Panc1 (cell line): ENCODE measurements around the gene FETUB. TPM values are rescaled to one million over a fixed set of nuclear protein-coding genes. Genes with fewer than 3 reads are reported as not detected.

Experiments used
- ATAC-seq: fragments of 200-7000 bp; cut with Tn5 transposase; 2 replicates; pipeline ENCODE4 v1.9.1; 2020; ENCODE audit warnings: mild to moderate bottlenecking, moderate library complexity
- BruUV-seq: library from RNA; stranded (reverse); fragments of 400-500 nt; replicated peaks from 2 replicates; lab custom pipeline; 2021; lab: Mats Ljungman, UMichigan
- CTCF ChIA-PET: fragments of 300-600 bp; sonication (Branson Sonifier 250); formaldehyde crosslinking; loops from one replicate; lab custom pipeline; 2022; ENCODE audit warnings: antibody characterized with exemption; lab: Charles Lee
- POLR2A ChIA-PET: fragments of 300-600 bp; sonication (Branson Sonifier 250); formaldehyde crosslinking; loops from one replicate; lab custom pipeline; 2022; ENCODE audit warnings: antibody characterized with exemption; lab: Charles Lee
- DNase-seq: peaks from one replicate; pipeline ENCODE4 v3.0.0-alpha.2; 2010; ENCODE audit warnings: low read depth, low spot score
- H3K27ac ChIP-seq: 2 replicates; pipeline ENCODE4 v1.5.1; 2011; ENCODE audit warnings: mild to moderate bottlenecking, low read length, inconsistent platforms
- H3K27me3 ChIP-seq: fragments of 200-500 bp; sonication (Bioruptor generic); 2 replicates; pipeline ENCODE4 v1.6.0; 2014; ENCODE audit warnings: low read length, inconsistent platforms; ENCODE audit not compliant: control insufficient read depth, insufficient read depth
- H3K36me3 ChIP-seq: fragments of 200-500 bp; sonication (Bioruptor generic); 2 replicates; pipeline ENCODE4 v1.5.1; 2014; ENCODE audit warnings: inconsistent platforms, mild to moderate bottlenecking, low read length, moderate library complexity; ENCODE audit not compliant: control insufficient read depth, insufficient read depth
- H3K4me1 ChIP-seq: 2 replicates; pipeline ENCODE4 v1.5.1; 2011; ENCODE audit warnings: inconsistent platforms, mild to moderate bottlenecking, low read length, moderate library complexity; ENCODE audit not compliant: control insufficient read depth, insufficient read depth
- H3K4me3 ChIP-seq, 2 experiments: 2 replicates each; pipeline ENCODE4 v1.5.1; 2011 to 2012; ENCODE audit warnings: low read depth in 2 of 2, low read length in 2 of 2, mild to moderate bottlenecking in 2 of 2, inconsistent platforms in 1 of 2, moderate library complexity in 1 of 2
- H3K9me3 ChIP-seq: fragments of 200-500 bp; sonication (Bioruptor generic); 2 replicates; pipeline ENCODE4 v1.5.1; 2014; ENCODE audit warnings: low read depth, mild to moderate bottlenecking, inconsistent platforms, low read length, moderate library complexity; ENCODE audit not compliant: control insufficient read depth, insufficient read depth
- CTCF ChIP-seq: fragments of 450-650 bp; IDR thresholded peaks from 2 replicates; pipeline ENCODE4 v1.5.1; 2017; ENCODE audit warnings: mild to moderate bottlenecking
- REST ChIP-seq, 2 experiments: IDR thresholded peaks; 2 replicates each; pipeline ENCODE4 v1.6.1; 2011 to 2012; ENCODE audit warnings: low read depth in 2 of 2, control low read depth in 1 of 2, low read length in 1 of 2, mild to moderate bottlenecking in 1 of 2, moderate library complexity in 1 of 2; ENCODE audit not compliant: insufficient read depth in 1 of 2
- SIN3A ChIP-seq: IDR thresholded peaks from 2 replicates; pipeline ENCODE4 v1.6.1; 2012; ENCODE audit warnings: low read depth, mild to moderate bottlenecking, low read length, moderate library complexity, borderline replicate concordance; ENCODE audit not compliant: insufficient read depth
- TCF7L2 ChIP-seq: IDR thresholded peaks from 2 replicates; pipeline ENCODE4 v1.6.1; 2011; ENCODE audit warnings: mild to moderate bottlenecking, low read depth, low read length, inconsistent platforms
- in situ Hi-C: cut with HindIII; loops from 2 replicates; pipeline ENCODE4 v1.10.0; 2016; ENCODE audit warnings: low sequenced_read_pairs, low pct_unique_long_range_greater_than_20kb
- intact Hi-C: fragments of 100-400 bp; cut with micrococcal nuclease; formaldehyde crosslinking; loops from one replicate; pipeline ENCODE4 v1.10.0; 2022; ENCODE audit not compliant: unreplicated experiment
- total RNA-seq: library from RNA; stranded (reverse); gene quantifications from one replicate; pipeline ENCODE4 v1.2.1, GENCODE V29; 2021; ENCODE audit not compliant: unreplicated experiment

Gene FETUB
- total RNA-seq, 1 experiment from 2014 or later = not detected

GRCh38 chr3:186594591-186595113 lies 45.5 kb upstream of the FETUB start:
- no peak for TF ChIP-seq REST (IDR thresholded peaks at IDR 0.05; ENCODE audit: insufficient read depth in 1 of 2, low read depth in 2 of 2, low read length in 1 of 2)
- no peak for TF ChIP-seq TCF7L2
- no peak for TF ChIP-seq CTCF
- Histone ChIP-seq H3K9me3 (no peaks in the 10 kb centered on the region), H3K4me3 (no peak overlapping the region), H3K36me3 (no peaks in the 10 kb centered on the region), H3K4me1 (no peaks in the 10 kb centered on the region), H3K27me3 (no peaks in the 10 kb centered on the region), H3K27ac (no peak overlapping the region)
- in situ Hi-C loops = no loop called here
- BruUV-seq = no TSS peak
- ATAC-seq (no peak), DNase-seq (no peak)
- ChIA-PET POLR2A (no interaction called here), CTCF (interaction anchor here (1.4 kb wide), 1 partner anchor 20 kb away, joined by 4 read pairs; no protein-coding TSS in a partner anchor)
- intact Hi-C loops = no loop called here

- Histone ChIP-seq H3K27ac (no peak overlapping the region), H3K4me3 (no peak overlapping the region; a peak in 1 of 4 replicates), H3K9me3 (no peaks in the 10 kb centered on the region), H3K27me3 (no peaks in the 10 kb centered on the region), H3K4me1 (no peaks in the 10 kb centered on the region), H3K36me3 (no peaks in the 10 kb centered on the region)
- intact Hi-C loops = no loop called here
- in situ Hi-C loops = no loop called here
- no TSS peak for BruUV-seq
- ChIA-PET POLR2A (no interaction called here), CTCF (interaction anchor here (0.7 to 1.1 kb wide), 4 partner anchors 14 to 533 kb away, joined by 3 to 17 read pairs (median 4); no protein-coding TSS in a partner anchor)
- DNase-seq (no peak), ATAC-seq (no peak)
- TF ChIP-seq CTCF (no peak), TCF7L2 (no peak), REST (IDR thresholded peaks at IDR 0.05; ENCODE audit: insufficient read depth in 1 of 2, low read depth in 2 of 2, low read length in 1 of 2) (no peak), SIN3A (no peak)
Measured at GRCh38 chr3:186596568-186597287, 43.5 kb upstream of the FETUB start.
